Bronchial epithelial cell (primary cell): ENCODE results near the gene BACH1. TPM values are rescaled to one million over a fixed set of nuclear protein-coding genes. Genes with fewer than 3 reads are reported as not detected.

Experiments
- DNase-seq: peaks from one replicate; pipeline ENCODE4 v3.0.0-alpha.2; 2010; ENCODE audit warnings: low read depth
- FAIRE-seq: peaks from 2 replicates; lab custom pipeline; 2011; peaks lifted over from hg19 to GRCh38; lab: Jason Lieb, UNC
- H3K27me3 ChIP-seq: 2 replicates; pipeline ENCODE4 v1.5.1; 2011; ENCODE audit warnings: low read length; ENCODE audit not compliant: control insufficient read depth, insufficient read depth
- H3K36me3 ChIP-seq: 2 replicates; pipeline ENCODE4 v1.5.1; 2011; ENCODE audit warnings: low read length; ENCODE audit not compliant: control insufficient read depth, insufficient read depth
- H3K4me3 ChIP-seq: 2 replicates; pipeline ENCODE4 v1.5.1; 2011; ENCODE audit warnings: mild to moderate bottlenecking, low read depth, low read length, control low read depth
- total RNA-seq: library from RNA; depleted of rRNA; stranded (reverse); fragments of >200 nt; gene quantifications from 2 replicates; pipeline ENCODE4 v1.2.1, GENCODE V29; 2014
- TF ChIP-seq, protein P1 (sequence below): IDR thresholded peaks from 2 replicates; pipeline ENCODE4 v1.5.1; 2011; ENCODE audit warnings: mild to moderate bottlenecking, moderate library complexity, low read length, control low read depth, inconsistent platforms; ENCODE audit not compliant: insufficient read depth, severe bottlenecking

Gene BACH1
- total RNA-seq, 1 donor from 2014 or later = 97.7 TPM

- DNase-seq (no peak), FAIRE-seq (no peak)
- no peaks in the 10 kb centered on the region for H3K36me3 ChIP-seq
- H3K4me3 ChIP-seq = no peak overlapping the region
- no peaks in the 10 kb centered on the region for H3K27me3 ChIP-seq
- TF ChIP-seq, protein P1, sequence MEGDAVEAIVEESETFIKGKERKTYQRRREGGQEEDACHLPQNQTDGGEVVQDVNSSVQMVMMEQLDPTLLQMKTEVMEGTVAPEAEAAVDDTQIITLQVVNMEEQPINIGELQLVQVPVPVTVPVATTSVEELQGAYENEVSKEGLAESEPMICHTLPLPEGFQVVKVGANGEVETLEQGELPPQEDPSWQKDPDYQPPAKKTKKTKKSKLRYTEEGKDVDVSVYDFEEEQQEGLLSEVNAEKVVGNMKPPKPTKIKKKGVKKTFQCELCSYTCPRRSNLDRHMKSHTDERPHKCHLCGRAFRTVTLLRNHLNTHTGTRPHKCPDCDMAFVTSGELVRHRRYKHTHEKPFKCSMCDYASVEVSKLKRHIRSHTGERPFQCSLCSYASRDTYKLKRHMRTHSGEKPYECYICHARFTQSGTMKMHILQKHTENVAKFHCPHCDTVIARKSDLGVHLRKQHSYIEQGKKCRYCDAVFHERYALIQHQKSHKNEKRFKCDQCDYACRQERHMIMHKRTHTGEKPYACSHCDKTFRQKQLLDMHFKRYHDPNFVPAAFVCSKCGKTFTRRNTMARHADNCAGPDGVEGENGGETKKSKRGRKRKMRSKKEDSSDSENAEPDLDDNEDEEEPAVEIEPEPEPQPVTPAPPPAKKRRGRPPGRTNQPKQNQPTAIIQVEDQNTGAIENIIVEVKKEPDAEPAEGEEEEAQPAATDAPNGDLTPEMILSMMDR = no peak
These were observed 2.3 kb upstream of the BACH1 start for GRCh38 chr21:29296446-29296845.

- no peak for DNase-seq
- Histone ChIP-seq H3K36me3 (no peaks in the 10 kb centered on the region), H3K4me3 (peak overlapping the region; percentile 66), H3K27me3 (no peaks in the 10 kb centered on the region)
- no peak for FAIRE-seq
- TF ChIP-seq, protein P1 = no peak
These were observed 1.0 kb upstream of the BACH1 start for GRCh38 chr21:29297483-29298347.

DNA sequence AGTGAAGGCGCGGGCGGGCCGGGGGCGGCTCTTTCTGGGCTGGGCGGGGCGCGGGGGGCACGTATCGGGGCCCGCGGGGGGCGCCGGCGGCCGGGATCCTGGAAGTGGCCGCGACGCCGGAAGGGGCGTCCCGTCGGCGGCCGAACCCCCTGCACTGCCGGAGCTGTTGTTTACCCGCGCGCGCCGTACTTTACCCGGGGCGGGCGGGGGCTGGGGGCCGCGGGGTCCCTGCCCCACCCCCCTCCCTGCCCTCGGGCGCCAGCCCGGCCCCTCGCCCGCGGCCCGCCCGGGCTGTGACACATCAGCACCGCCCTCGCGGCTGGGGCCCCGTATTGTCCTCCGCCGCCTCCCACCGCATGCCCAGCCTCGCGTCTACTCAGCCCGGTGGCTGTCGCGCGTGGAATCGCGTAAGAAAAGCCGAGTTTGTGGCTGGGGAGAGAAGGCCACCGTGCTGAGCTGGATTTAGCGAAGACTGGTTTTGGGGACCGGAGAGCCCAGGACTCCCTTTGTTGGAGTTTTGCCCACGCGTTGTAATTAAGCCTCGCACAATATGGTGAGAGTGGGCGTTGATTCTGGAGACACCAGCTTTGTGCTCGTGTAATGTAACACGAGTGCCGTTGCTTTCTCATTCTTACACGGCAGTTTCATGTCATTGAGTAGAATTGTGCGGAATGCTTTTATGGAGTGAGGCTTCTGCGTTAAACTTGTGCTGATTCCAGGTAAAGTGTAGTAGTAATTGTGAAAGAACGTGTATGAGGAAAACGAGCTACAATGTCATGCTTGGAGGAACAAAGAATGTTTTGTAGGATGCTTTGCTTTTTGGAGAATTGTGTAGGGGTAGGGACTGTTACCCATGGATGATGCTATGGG, 559 bp downstream of the BACH1 start:
- Histone ChIP-seq H3K27me3 (no peaks in the 10 kb centered on the region), H3K4me3 (peak overlapping the region; percentile 66), H3K36me3 (no peaks in the 10 kb centered on the region)
- FAIRE-seq = no peak
- DNase-seq = no peak
- TF ChIP-seq, protein P1 = no peak

DNA sequence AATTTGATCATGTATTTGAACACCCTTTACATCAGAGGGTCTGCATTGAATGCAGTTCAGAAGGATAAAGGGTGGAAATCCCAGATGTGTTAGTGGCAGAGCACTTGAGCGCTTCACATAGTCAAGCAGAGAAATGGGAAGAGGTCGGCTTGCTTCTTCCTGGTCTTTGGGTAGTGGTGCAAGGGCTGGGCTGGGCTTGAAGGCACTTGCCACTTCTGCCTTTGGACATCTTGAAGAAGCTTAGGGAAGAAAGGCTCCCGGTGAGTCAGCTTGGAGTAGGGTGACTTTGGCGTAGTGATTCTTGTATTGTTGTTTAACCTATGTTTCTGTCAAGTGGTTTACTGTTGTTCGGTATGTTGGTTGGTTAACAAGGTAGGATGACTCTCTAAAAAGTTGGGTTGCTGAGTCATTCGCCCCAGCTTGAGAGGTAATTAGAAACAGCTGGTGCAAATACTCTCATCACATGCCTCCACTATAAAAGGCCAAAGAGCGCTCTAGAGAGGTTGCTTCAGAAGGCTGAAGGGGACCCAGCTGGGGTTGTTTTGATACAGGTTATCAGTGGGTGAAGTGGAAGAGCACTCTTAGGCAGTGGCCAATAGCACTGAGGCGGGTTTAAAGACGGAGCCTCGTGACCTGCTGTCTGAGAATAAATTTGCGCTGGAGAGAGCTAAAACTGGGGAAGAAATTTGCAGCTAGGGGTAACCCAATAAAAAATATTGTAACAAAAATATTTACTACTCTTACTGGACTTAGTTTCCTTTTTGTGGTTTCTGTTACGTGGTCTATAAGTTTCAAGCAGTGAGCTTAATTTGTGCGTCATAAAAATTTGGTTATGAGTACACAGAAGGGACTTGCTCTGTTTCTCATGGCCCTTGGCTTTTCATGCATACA, 1.4 kb downstream of the BACH1 start:
- Histone ChIP-seq H3K27me3 (no peaks in the 10 kb centered on the region), H3K36me3 (no peaks in the 10 kb centered on the region), H3K4me3 (peak overlapping the region; percentile 66)
- TF ChIP-seq, protein P1 = no peak
- DNase-seq (peak; percentile 98), FAIRE-seq (peak; percentile 81)

DNA sequence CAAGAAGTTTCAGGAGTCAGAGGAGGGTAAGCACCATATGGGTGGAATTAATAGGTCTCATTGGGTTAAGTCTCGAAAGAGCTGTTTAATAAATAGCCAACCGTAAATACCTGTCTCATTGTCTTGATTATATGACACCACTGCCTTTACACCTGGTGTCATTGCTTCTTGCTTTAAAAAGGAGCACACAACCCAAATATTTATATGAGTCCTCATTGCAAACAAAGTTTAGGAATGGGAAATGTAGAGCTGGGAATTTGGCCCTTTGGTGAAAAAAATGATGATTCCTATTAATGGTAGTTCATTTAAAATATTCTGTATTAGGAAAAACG, 2.1 kb downstream of the BACH1 start:
- Histone ChIP-seq H3K4me3 (peak overlapping the region; percentile 66), H3K36me3 (no peaks in the 10 kb centered on the region), H3K27me3 (no peaks in the 10 kb centered on the region)
- DNase-seq (no peak), FAIRE-seq (no peak)
- TF ChIP-seq, protein P1 = no peak
